GM21619 (cell line): ENCODE measurements around the gene PDHB.

ENCODE experiments used
- ATAC-seq: cut with Tn5 transposase; IDR thresholded peaks from one replicate; pipeline ENCODE4 v1.9.1; 2021; ENCODE audit not compliant: unreplicated experiment

PDHB gene

DNA sequence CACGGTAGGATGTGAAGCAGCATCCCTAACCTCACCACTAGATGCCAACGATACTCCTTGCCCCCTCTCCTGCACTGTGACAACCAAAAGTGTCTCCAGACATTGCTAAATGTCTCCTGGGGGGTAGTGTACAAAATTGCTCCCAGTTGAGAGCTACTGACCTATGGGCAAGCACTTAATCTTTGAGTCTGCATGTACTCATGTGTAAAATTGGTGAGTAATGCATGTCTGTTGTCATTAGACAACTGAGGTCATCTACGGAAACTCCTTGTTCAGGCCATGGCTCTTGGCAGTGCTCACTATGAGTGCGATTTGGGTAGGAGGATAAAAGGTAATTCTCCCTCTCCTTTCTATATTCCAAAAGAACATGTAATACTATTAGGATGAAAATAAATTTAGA is 29.2 kb downstream of the PDHB start:
- ATAC-seq, result no peak

DNA sequence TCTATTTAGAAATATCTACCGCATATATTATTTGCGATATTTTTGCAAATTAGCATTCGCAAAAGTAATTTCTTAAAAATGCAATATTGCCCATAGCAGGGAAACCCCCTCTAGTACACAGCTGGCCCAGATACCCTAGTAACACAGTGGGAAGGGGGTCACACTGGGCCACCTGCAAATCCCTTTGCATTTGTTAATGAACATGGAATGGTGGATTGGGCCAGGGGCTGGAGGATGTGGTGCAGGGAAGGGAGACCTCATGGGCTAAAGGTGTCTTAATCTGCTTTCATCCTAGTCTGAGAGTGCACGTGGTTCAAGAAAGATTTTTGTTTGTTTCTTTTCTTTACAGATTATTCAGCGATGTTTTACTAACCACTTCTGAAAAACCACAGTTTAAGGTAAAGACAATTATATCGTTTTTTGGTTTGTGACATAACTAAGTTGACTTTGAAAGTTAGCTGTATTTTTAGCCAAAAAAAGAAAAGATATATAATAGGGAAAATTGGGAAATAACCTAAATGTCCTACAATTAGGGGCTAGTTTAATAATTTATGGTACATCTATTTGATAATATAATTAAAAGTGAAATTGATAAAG is 30.0 kb downstream of the PDHB start:
- no peak for ATAC-seq

DNA sequence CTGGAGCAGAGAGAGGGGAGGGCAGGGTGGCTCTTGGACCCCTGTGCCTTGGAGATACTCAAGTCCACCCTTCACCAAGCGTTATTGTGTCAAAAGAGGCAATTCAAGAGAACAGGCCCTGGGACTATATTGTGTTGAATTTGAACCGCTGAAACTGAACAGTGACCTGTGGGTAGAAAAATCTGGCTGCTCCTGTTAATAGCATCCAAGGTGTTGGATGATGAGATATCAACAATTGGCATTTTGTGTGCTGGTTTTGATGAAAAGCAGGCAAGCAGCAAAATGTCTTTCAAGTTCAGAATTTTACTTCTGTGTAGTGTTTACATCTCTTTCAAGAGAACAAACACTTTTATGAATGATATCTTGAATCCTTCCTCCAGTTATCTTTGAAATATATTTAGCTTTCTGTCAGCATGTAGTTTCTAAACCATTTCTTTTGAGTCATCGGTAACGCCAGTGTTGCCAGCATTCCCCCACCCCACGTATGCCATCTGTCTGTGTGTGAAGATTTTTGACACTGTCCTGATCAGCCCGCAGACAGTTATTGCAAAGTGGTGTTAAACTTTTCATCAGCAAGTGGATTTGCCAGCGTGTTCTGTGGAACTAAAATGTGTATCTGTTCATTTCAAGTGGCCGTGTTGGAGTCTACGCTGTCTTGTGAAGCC is 34.8 kb downstream of the PDHB start:
- no peak for ATAC-seq

DNA sequence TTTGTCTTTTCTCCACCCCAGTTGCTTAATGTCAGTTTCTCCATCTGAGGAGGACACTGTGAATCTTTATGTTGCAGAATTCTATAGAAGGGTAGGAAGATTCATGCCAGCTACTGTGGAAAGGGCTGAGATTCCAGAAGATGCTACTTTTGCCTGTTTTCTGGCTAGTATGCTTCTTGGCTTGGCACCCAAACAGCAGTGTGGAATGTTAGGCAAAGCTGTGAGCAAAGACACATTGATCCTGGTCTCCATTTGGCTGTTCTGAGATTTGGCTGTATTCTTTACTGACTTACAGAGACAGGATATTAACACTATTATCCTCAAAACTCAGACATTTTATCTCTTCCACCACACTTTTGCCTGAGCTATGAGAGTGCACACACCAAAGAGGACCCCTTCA is 39.3 kb downstream of the PDHB start:
- no peak for ATAC-seq

DNA sequence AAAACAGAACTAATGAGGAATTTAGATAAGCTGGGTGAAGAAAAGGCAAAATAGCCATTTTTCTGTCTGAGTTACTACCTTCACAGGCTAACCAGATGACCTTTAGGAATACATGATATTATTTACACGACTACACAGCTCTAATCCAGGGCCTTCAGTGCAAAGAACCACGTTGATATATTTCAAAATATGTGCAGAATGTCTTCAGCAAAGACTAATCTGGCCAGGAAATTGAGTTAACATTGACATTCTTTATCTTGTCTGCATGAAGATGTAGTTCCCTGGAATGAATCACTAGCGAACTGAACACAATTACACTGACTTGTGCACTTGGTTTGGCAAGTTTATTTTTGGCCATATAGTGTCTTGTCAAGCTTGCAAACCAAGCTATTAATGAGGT is 41.5 kb downstream of the PDHB start:
- no peak for ATAC-seq

DNA sequence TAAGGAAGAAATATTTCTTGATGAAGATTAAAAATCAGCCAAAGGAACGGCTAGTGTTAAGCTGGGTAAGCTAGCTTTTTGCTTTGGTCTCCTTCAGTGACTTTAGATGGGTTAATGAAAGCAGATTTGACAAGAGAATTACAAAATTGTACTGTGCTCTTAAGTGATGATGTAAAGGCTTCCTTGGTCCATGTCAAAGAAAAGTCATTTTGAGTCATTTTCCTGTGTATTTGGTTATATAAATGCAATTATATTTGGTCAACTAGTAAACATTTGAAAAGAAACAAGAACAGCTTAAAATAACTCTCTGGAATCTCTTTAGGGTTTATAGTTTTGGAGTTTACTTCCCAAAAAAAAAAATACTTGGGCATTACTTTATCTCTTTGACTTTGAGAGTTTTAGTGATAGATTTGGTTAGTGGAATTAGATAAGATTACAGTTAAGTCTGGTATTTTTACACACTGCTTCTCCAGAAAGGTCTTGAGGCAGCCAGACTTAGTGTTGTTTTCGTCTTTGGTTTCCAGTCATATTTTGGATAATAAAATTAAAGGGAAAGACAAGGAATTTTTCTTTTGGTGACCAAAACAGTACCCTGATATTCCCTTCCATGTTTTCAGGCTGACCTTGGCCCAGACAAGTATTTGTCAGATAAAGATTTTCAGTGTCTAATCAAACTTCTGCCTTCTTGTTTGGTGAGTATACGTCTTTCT is 42.3 kb downstream of the PDHB start:
- no peak for ATAC-seq

DNA sequence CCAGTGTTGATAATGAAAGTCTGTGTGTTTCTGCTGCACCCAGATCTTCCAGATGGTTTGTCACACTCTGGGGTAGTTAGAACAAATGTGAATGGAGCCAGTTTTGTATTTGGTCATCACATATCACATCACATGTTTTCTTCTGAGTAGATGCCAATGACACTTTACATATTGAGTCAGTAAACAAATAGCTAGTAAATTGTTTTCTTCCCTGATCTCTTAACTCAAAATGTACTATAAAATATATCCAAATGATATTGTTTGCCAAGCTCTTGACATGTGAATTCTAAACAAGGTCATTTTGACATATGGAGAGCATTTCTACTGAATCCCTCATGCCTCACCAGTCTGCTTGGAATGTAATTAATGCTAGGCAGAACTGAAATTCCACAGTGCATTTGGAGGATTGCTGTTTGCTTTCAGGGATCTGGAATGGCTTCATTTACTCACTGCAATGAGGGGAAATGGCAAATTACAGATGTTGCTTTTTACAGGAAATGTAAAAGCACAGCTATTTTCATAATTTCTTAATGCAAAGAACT is 45.0 kb downstream of the PDHB start:
- ATAC-seq, result no peak

DNA sequence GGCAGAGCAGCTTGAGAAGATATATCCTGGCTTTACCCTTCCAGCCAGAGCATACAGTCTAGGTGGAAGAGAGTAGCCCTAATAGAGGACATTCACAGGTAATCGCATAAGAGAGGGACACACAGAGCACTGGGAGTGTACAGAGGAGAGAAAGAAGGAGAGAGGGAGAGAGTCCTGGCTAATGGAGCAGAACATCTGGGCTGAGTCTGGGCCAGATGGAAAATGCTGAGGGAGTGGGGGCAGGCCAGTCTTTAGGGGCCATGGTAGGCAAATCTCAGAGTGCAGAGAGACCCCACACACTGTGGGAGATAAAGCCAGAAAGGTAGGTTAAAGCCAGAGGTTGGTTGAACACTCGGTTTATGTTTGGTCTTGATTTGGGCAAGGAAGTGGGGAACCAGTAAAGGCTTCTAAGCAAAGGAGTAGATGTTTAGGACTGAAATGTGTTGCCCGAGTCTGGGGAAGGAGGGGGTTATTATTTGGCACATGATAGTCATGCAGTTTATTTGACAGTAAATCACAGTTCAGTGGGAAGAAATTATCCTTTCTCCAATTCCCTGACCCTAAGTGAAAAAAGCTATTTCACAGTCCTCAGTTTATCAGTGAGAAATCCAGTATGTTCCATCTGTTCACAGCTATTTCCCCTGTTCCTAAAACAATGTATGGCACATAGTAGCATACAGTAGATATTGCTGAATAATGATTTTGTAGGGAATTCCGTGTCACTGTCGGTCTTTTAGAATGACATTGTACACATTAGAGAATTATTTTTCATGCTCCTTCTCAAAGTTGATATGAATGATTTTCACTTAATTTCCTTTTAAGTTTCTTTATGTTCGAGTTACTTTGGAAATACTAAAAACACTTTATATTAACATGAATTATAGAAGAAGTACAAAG is 45.7 kb downstream of the PDHB start:
- ATAC-seq, result no peak

DNA sequence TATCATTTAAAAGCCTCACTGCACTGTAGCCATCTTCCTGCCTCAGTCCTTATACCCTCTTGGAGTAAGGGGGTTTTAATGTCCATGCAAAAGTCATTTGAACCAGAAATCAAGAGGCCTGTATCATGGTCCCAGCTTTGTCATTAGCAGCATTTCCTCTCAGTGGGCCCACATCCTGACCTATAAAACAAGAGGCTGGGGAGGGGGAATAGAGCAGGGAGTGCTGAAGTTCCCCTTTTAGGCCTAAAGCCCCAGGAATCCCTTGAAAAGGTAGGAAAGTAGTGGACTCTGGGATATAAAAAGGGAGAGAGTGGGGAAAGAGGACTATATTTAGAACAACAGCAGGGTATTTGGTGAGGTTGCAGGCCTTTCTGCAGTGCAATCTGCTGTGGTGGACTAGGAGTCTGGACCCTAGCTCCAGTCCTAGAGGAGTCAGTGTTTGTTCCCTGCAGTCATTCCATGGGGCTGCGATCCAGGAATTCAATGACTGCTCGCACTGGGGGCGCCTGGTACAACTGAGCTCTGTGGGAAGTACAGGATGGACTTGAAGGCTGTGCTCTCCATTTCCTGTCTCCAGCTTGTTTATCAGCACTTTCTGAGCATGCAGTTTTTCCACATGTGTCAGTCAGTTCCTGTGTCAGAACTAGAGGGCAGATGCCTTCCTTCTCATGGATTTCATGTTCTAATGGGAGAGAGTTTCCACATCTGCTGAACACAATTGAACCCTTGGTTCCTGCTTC is 46.8 kb downstream of the PDHB start:
- ATAC-seq, result no peak

DNA sequence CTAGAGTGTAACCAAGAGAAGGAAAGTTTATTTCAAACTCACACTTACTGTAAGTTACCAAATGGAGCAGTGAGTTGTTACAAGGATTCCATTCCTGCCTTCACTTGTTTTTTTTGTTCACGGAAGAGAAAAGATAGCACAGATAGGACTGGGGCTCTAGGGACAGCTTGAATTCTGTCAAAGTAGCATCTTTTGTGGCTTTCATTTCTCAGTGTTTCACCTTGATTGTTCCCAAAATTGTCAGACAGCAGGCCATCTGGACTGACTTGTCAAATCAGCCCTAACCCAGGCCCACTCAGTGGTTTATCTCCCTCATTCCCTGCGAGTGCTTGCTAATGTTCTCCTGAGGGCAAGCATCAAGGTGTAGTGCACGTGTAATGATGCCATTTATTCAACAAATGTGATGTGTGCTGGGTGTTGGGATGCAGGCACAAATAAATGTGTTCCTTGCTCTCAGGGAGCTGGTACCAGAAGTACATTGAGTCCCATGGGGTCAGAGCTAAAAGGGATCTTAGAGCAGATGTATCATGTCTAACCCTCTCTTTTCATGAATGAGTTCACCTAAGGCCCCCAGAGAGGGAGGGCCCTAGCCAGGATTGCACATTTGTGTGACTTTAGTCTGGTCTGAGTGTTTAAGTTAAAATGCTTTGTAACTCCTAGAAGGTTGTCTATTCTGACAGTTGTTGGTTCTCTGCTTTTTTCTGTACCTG is 49.1 kb downstream of the PDHB start:
- no peak for ATAC-seq

DNA sequence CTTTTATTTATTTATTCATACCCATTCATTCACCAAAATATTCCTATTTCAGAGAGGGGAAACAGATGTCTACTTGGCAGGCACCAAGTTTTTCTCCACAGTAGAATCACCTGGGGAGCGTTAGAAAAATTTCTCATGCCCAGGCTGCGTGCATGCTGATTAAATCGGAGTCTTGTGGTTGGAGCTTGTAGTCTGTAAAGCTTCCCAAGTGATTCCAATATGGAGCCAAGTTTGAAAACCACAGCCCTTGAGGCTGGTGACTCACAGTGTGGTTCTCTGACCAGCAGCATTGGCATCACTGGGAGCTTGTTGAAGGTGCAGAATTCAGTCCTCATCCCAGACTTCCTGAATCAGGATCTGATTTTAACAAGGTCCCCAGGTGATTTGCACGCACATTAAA is 49.7 kb downstream of the PDHB start:
- no peak for ATAC-seq

DNA sequence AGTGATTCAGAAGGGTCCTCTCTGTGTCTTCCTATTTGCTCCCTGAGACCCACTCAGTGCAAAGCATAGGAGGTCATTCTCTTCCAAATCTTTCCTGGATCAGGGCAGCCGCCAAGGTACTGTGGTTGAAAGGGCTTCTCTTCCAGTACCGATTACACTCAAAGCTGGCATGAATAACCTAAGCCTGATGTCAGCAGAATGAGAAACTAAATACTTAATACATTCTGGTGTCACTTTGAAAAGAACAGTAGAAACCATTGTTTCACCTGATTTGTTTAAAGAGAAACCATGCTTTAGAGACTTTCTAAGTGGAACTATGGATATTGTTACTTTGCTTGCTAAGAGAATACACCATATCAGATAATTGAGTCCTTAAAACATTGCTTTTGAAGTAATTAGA is 50.2 kb downstream of the PDHB start:
- no peak for ATAC-seq

DNA sequence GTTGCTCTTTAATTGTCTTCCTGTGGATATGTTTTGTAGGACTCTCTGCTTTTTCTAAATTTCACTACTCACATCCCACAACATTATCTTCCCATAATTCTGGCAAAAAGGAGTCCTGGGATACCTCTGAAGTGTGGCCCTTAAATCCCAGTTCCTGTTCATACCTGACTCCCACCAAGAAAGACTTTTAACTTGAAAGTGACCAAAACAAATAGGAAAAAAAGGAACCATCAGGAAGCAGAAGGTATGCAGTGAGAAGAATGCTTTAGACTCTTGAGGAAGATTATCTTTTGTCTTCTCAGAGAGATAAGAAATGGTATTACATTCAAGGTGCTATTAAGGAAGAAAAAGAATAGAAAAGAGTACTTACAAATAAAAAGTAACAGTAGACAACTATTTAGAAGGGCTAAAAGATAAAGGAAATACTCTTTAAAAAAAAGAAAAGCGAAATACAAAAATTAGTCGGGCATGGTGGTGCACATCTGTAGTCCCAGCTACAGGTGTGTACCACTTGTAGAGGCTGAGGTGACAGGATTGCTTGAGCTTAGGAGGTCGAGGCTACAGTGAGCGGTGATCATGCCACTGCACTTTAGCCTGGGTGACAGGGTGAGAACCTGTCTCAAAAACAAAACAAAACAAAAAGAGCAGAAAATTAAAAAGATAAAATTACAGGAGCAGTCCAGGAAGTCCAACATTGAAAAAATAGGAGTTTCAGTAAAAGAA is 54.1 kb downstream of the PDHB start:
- ATAC-seq, result no peak

DNA sequence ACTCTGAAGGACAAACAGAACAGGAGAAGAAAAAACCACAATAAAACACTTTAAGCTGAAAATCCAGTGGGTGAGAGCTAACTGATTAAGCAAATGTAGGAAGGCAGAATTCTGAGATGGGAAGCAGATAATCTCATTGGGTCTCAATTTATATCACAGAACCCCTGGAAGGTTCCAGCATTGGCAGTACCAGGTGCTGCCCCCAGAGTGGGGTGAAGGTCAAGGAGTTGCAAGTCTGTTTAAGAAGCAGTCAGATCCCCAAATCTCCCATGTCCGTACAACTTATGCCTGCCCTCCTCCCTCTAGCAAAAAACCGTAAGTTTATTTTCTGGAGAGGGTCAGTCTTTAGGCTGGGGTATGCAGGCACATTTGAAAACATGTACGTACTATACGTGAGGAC is 55.9 kb downstream of the PDHB start:
- ATAC-seq, result no peak
